ENCODE data around the gene ADAMTSL5. TPM values are rescaled to one million over a fixed set of nuclear protein-coding genes. Genes with fewer than 3 reads are reported as not detected.

The ADAMTSL5 gene
- total RNA-seq, 4 donors from 2014 or later: 0.83 to 4.1 (median 2.4) TPM

- Histone ChIP-seq H3K4me3 (no peak overlapping the region), H3K27ac (no peak overlapping the region), H3K27me3 (no peaks in the 10 kb centered on the region), H3K4me1 (peaks cover 5% of the 10 kb centered on the region), H3K36me3 (peaks cover 19% of the 10 kb centered on the region), H3K9me3 (no peaks in the 10 kb centered on the region)
- no peak for DNase-seq (ENCODE audit: low spot score in 2 of 2)
- TF ChIP-seq CTCF (IDR thresholded peaks at IDR 0.05) (no peak), POLR2AphosphoS5 (IDR thresholded peaks at IDR 0.05) (no peak), POLR2A (IDR thresholded peaks at IDR 0.05) (no peak), EP300 (IDR thresholded peaks at IDR 0.05) (no peak)
- WGBS: 93% methylated on average over 49 of the region's 66 CpGs
These were observed 43.7 kb upstream of the ADAMTSL5 start for GRCh38 chr19:1556390-1557070.

GRCh38 chr19:1555487-1556389 lies 42.9 kb upstream of the ADAMTSL5 start:
- Histone ChIP-seq H3K27me3 (no peaks in the 10 kb centered on the region), H3K9me3 (no peaks in the 10 kb centered on the region), H3K27ac (no peak overlapping the region), H3K36me3 (peaks cover 19% of the 10 kb centered on the region), H3K4me1 (peaks cover 5% of the 10 kb centered on the region), H3K4me3 (no peak overlapping the region)
- TF ChIP-seq EP300 (IDR thresholded peaks at IDR 0.05) (no peak), POLR2A (IDR thresholded peaks at IDR 0.05) (no peak), CTCF (IDR thresholded peaks at IDR 0.05) (no peak), POLR2AphosphoS5 (IDR thresholded peaks at IDR 0.05) (no peak)
- 95% methylated on average over 105 of the region's 121 CpGs for WGBS
- DNase-seq (ENCODE audit: low spot score in 2 of 2): no peak

GRCh38 chr19:1554968-1555367 lies 42.1 kb upstream of the ADAMTSL5 start:
- Histone ChIP-seq H3K4me3 (no peak overlapping the region), H3K9me3 (no peaks in the 10 kb centered on the region), H3K27ac (no peak overlapping the region), H3K36me3 (peaks cover 19% of the 10 kb centered on the region), H3K27me3 (no peaks in the 10 kb centered on the region), H3K4me1 (no peaks in the 10 kb centered on the region)
- TF ChIP-seq EP300 (IDR thresholded peaks at IDR 0.05) (no peak), CTCF (IDR thresholded peaks at IDR 0.05) (no peak), POLR2AphosphoS5 (IDR thresholded peaks at IDR 0.05) (no peak), POLR2A (IDR thresholded peaks at IDR 0.05) (no peak)
- DNase-seq (ENCODE audit: low spot score in 2 of 2): no peak
- 91% methylated on average over 24 of the region's 24 CpGs for WGBS

GRCh38 chr19:1553415-1553814 lies 40.6 kb upstream of the ADAMTSL5 start:
- Histone ChIP-seq H3K4me3 (no peak overlapping the region), H3K36me3 (peaks cover 19% of the 10 kb centered on the region), H3K4me1 (no peaks in the 10 kb centered on the region), H3K27me3 (no peaks in the 10 kb centered on the region), H3K27ac (no peak overlapping the region), H3K9me3 (no peaks in the 10 kb centered on the region)
- no peak for DNase-seq (ENCODE audit: low spot score in 2 of 2)
- 84% methylated on average over 10 of the region's 10 CpGs for WGBS
- TF ChIP-seq CTCF (IDR thresholded peaks at IDR 0.05) (no peak), POLR2AphosphoS5 (IDR thresholded peaks at IDR 0.05) (no peak), EP300 (IDR thresholded peaks at IDR 0.05) (no peak), POLR2A (IDR thresholded peaks at IDR 0.05) (no peak)

All from suprapubic skin (tissue), 4 donors.